ENCODE results near the gene SDC4. TPM values are rescaled to one million over a fixed set of nuclear protein-coding genes. Genes with fewer than 3 reads are reported as not detected.

Gene SDC4
- total and polyA plus RNA-seq, 10 donors = 10.4 to 56.1 (median 29.6) TPM

DNA sequence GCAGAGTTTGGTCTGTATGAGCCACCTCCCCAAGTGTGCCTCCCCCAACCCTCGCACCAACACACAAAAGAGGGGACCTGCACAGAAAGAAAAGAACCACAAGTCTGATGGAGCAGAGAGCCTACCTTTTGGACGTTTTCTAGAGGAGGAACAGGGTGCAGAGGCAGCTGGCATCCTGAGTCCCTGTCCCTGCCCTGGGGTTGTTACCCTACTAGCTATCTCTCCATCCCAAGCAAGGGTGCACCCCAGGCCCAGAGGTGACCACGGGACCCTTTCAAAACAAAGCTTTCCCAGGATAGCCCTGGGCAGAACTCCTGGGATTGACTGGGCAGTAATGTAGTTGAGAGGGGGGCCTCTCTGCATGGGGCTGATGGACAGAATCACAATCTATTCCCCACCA lies 30.4 kb downstream of the SDC4 start:
- no peaks in the 10 kb centered on the region for H3K9me3 ChIP-seq
- H3K36me3 ChIP-seq = no peaks in the 10 kb centered on the region
- 71 to 95% (median 78%) methylated on average over 3 of the region's 3 CpGs for WGBS, 5 donors
- peaks cover 3 to 51% (median 29%) of the 10 kb centered on the region in 6 donors for H3K4me1 ChIP-seq
- TF ChIP-seq CTCF (IDR thresholded peaks at IDR 0.05 in 8 of 11, conservative IDR thresholded peaks at IDR 0.05 in 3 of 11) = no peak
- no peak for TF ChIP-seq POLR2AphosphoS5 (IDR thresholded peaks at IDR 0.05)
- no peak for TF ChIP-seq POLR2A (IDR thresholded peaks at IDR 0.05)
- DNase-seq = no peak
- intact Hi-C loops (cut with DNase I; ENCODE audit: low total_unique reads) = loop anchor here (5.0 kb wide), 1 partner anchor 454 kb away; no protein-coding TSS in a partner anchor
- no peak overlapping the region for H3K4me3 ChIP-seq
- no peak overlapping the region for H3K27ac ChIP-seq
- H3K27me3 ChIP-seq (replicated peaks in 1 of 7) = peaks cover 0 to 48% (median 17%) of the 10 kb centered on the region in 7 donors

- peaks cover 3 to 52% (median 33%) of the 10 kb centered on the region in 6 donors for H3K4me1 ChIP-seq
- H3K36me3 ChIP-seq = no peaks in the 10 kb centered on the region
- peaks cover 0 to 62% (median 22%) of the 10 kb centered on the region in 7 donors for H3K27me3 ChIP-seq (replicated peaks in 1 of 7)
- TF ChIP-seq CTCF (IDR thresholded peaks at IDR 0.05 in 8 of 11, conservative IDR thresholded peaks at IDR 0.05 in 3 of 11) (no peak), POLR2AphosphoS5 (IDR thresholded peaks at IDR 0.05) (no peak), POLR2A (IDR thresholded peaks at IDR 0.05) (no peak)
- no peak for DNase-seq
- no peak overlapping the region for H3K27ac ChIP-seq
- WGBS, 5 donors = 26 to 55% (median 35%) methylated on average over 16 to 71 of the region's 71 CpGs
- H3K4me3 ChIP-seq = no peak overlapping the region
- intact Hi-C loops (cut with DNase I; ENCODE audit: low total_unique reads) = loop anchor here (5.0 kb wide), 1 partner anchor 456 kb away; no protein-coding TSS in a partner anchor
- no peaks in the 10 kb centered on the region for H3K9me3 ChIP-seq
Observed at GRCh38 chr20:45316150-45317080, 31.8 kb downstream of the SDC4 start.

DNA sequence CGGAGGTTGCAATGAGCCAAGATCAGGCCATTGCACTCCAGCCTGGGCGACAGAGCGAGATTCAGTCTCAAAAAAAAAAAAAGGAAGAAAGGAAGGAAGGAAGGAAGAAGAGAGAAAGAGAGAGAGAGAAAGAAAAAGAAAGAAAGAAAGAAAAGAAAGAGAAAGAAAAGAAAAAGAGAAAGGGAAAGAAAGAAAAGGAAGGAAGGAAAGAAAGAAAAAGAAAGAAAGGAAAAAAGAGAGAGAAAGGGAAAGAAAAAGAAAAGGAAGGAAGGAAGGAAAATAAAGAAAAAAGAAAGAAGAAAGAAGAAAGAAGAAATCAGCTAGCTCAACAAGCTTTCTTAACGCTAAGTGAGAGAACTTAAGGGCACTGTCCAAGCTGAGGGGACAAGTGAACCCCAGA lies 32.6 kb downstream of the SDC4 start:
- 82 to 92% (median 88%) methylated on average over 4 of the region's 4 CpGs for WGBS, 5 donors
- no peak for DNase-seq
- H3K9me3 ChIP-seq = no peaks in the 10 kb centered on the region
- peaks cover 0 to 70% (median 25%) of the 10 kb centered on the region in 7 donors for H3K27me3 ChIP-seq (replicated peaks in 1 of 7)
- TF ChIP-seq POLR2AphosphoS5 (IDR thresholded peaks at IDR 0.05) = no peak
- no peak for TF ChIP-seq CTCF (IDR thresholded peaks at IDR 0.05 in 8 of 11, conservative IDR thresholded peaks at IDR 0.05 in 3 of 11)
- no peak for TF ChIP-seq POLR2A (IDR thresholded peaks at IDR 0.05)
- H3K4me1 ChIP-seq = peaks cover 3 to 48% (median 30%) of the 10 kb centered on the region in 6 donors
- intact Hi-C loops (cut with DNase I; ENCODE audit: low total_unique reads) = loop anchor here (5.0 kb wide), 1 partner anchor 457 kb away; no protein-coding TSS in a partner anchor
- no peaks in the 10 kb centered on the region for H3K36me3 ChIP-seq
- H3K27ac ChIP-seq = no peak overlapping the region
- H3K4me3 ChIP-seq = no peak overlapping the region

- H3K27ac ChIP-seq = no peak overlapping the region
- DNase-seq = no peak
- 83 to 91% (median 87%) methylated on average over 11 of the region's 11 CpGs for WGBS, 5 donors
- no peak overlapping the region for H3K4me3 ChIP-seq
- peaks cover 3 to 30% (median 13%) of the 10 kb centered on the region in 6 donors for H3K4me1 ChIP-seq
- TF ChIP-seq POLR2AphosphoS5 (IDR thresholded peaks at IDR 0.05) (no peak), CTCF (IDR thresholded peaks at IDR 0.05 in 8 of 11, conservative IDR thresholded peaks at IDR 0.05 in 3 of 11) (no peak), POLR2A (IDR thresholded peaks at IDR 0.05) (no peak)
- peaks cover 0 to 73% (median 25%) of the 10 kb centered on the region in 7 donors for H3K27me3 ChIP-seq (replicated peaks in 1 of 7)
- no peaks in the 10 kb centered on the region for H3K9me3 ChIP-seq
- intact Hi-C loops (cut with DNase I; ENCODE audit: low total_unique reads) = no loop called here
- no peaks in the 10 kb centered on the region for H3K36me3 ChIP-seq
Observed at GRCh38 chr20:45313943-45314342, 34.3 kb downstream of the SDC4 start.

Measured in spleen (tissue), 11 donors.